Body of pancreas (tissue), 4 donors: Measurements from ENCODE around the gene CTNND2. TPM values are rescaled to one million over a fixed set of nuclear protein-coding genes. Genes with fewer than 3 reads are reported as not detected.

ENCODE experiments used
- ATAC-seq: fragments of 150-250 bp; one replicate; pipeline ENCODE4 v1.9.1; 2016
- DNase-seq, 4 donors: peaks; one replicate each; pipeline ENCODE4 v3.0.0-alpha.2; 2019
- H3K27ac ChIP-seq, 4 donors: fragments of 200-600 bp; sonication (generic); 1 replicate in 3 of 4; 2 replicates in 1 of 4; pipeline versions ENCODE4 v1.5.1 to v1.6.1; 2016 to 2019; ENCODE audit warnings: mild to moderate bottlenecking in 1 of 4, mixed read lengths in 1 of 4, moderate library complexity in 1 of 4
- H3K27me3 ChIP-seq, 2 donors: fragments of 200-600 bp; sonication (generic); one replicate each; pipeline ENCODE4 v1.6.0; 2016; ENCODE audit warnings: mild to moderate bottlenecking in 1 of 2
- H3K36me3 ChIP-seq, 2 donors: fragments of 200-600 bp; sonication (generic); replicated peaks in 1 of 2; 2 replicates each; pipeline ENCODE4 v1.5.1; 2016; ENCODE audit warnings: low read depth in 2 of 2; ENCODE audit not compliant: insufficient read depth in 1 of 2
- H3K4me1 ChIP-seq: fragments of 200-600 bp; sonication (generic); one replicate; pipeline ENCODE4 v1.6.0; 2016
- H3K4me3 ChIP-seq, 2 donors: fragments of 200-600 bp; sonication (generic); 1 replicate in 1 of 2; 2 replicates in 1 of 2; pipeline ENCODE4 v1.5.1; 2016 to 2019
- H3K9me3 ChIP-seq, 3 donors: fragments of 200-600 bp; sonication (generic); 1 replicate in 2 of 3; 2 replicates in 1 of 3; pipeline ENCODE4 v1.5.1; 2016
- CTCF ChIP-seq, 7 experiments: fragments of 450-650 bp in 4 of 7; fragments of 200-600 bp in 3 of 7; sonication (generic) in 3 of 7; IDR thresholded peaks; one replicate each; pipeline ENCODE4 v1.5.1; 2016 to 2019; ENCODE audit warnings: antibody characterized with exemption in 7 of 7
- POLR2A ChIP-seq, 3 donors: fragments of 450-650 bp; IDR thresholded peaks; one replicate each; pipeline ENCODE4 v1.6.1; 2016; ENCODE audit warnings: antibody characterized with exemption in 3 of 3, mild to moderate bottlenecking in 2 of 3
- WGBS, 2 donors: methylation state at CpG; one replicate each; pipeline ENCODE4 v1.1.5; 2017; 5-methylcytosine and 5-hydroxymethylcytosine counted together
- intact Hi-C: fragments of 100-400 bp; cut with DNase I; formaldehyde crosslinking; loops from one replicate; pipeline ENCODE4 v1.15.1; 2023
- total RNA-seq, 2 donors: library from RNA; depleted of rRNA; stranded (reverse); fragments of >200 nt; gene quantifications; one replicate each; pipeline ENCODE4 v1.1.0, GENCODE V29; 2016

CTNND2 gene
- total RNA-seq, 2 donors from 2014 or later, result 21.0 to 82.4 TPM

- intact Hi-C loops, result no loop called here
- no peaks in the 10 kb centered on the region for H3K9me3 ChIP-seq
- ATAC-seq (no peak), DNase-seq (no peak)
- H3K4me1 ChIP-seq, result peaks cover 12% of the 10 kb centered on the region
- H3K36me3 ChIP-seq, result no peaks in the 10 kb centered on the region
- H3K27me3 ChIP-seq, result no peaks in the 10 kb centered on the region
- no peak overlapping the region for H3K4me3 ChIP-seq
- TF ChIP-seq CTCF (IDR thresholded peaks at IDR 0.05) (no peak), POLR2A (IDR thresholded peaks at IDR 0.05) (no peak)
- no peak overlapping the region for H3K27ac ChIP-seq
- WGBS, 2 donors, result 80% methylated on average over 11 of the region's 11 CpGs
These were observed 389.4 kb downstream of the CTNND2 start for GRCh38 chr5:11514705-11515432.

GRCh38 chr5:11511878-11512277, 392.4 kb downstream of the CTNND2 start:
- intact Hi-C loops, result no loop called here

GRCh38 chr5:11510889-11511288, 393.4 kb downstream of the CTNND2 start:
- H3K27ac ChIP-seq, result peak overlapping the region in 1 of 4 donors; percentile 9
- H3K27me3 ChIP-seq, result no peaks in the 10 kb centered on the region
- H3K36me3 ChIP-seq, result no peaks in the 10 kb centered on the region
- no peak overlapping the region for H3K4me3 ChIP-seq
- ATAC-seq, result no peak
- 97 to 100% methylated on average over 1 of the region's 1 CpG for WGBS, 2 donors
- TF ChIP-seq CTCF (IDR thresholded peaks at IDR 0.05), result no peak
- no peak for TF ChIP-seq POLR2A (IDR thresholded peaks at IDR 0.05)
- intact Hi-C loops, result no loop called here
- DNase-seq, result no peak
- no peaks in the 10 kb centered on the region for H3K9me3 ChIP-seq
- peaks cover 16% of the 10 kb centered on the region for H3K4me1 ChIP-seq

More at GRCh38 chr5:11511878-11512277, 392.4 kb downstream of the CTNND2 start:
- no peaks in the 10 kb centered on the region for H3K9me3 ChIP-seq
- peak; percentile 75 for ATAC-seq
- TF ChIP-seq CTCF (IDR thresholded peaks at IDR 0.05) (no peak), POLR2A (IDR thresholded peaks at IDR 0.05) (no peak)
- peak overlapping the region in 2 of 4 donors; percentile 38 to 47 for H3K27ac ChIP-seq
- no peak overlapping the region for H3K4me3 ChIP-seq
- H3K27me3 ChIP-seq, result no peaks in the 10 kb centered on the region
- DNase-seq, result no peak
- no peaks in the 10 kb centered on the region for H3K36me3 ChIP-seq
- peaks cover 16% of the 10 kb centered on the region for H3K4me1 ChIP-seq
- WGBS, 2 donors, result 40 to 54% methylated on average over 2 of the region's 2 CpGs

- H3K36me3 ChIP-seq, result no peaks in the 10 kb centered on the region
- H3K27ac ChIP-seq, result peak overlapping the region in 1 of 4 donors; percentile 30
- intact Hi-C loops, result no loop called here
- no peaks in the 10 kb centered on the region for H3K9me3 ChIP-seq
- DNase-seq, result no peak
- no peak overlapping the region for H3K4me3 ChIP-seq
- TF ChIP-seq POLR2A (IDR thresholded peaks at IDR 0.05) (no peak), CTCF (IDR thresholded peaks at IDR 0.05) (no peak)
- no peaks in the 10 kb centered on the region for H3K27me3 ChIP-seq
- 45 to 56% methylated on average over 7 of the region's 7 CpGs for WGBS, 2 donors
- peaks cover 18% of the 10 kb centered on the region for H3K4me1 ChIP-seq
- ATAC-seq, result no peak
These were observed 394.5 kb downstream of the CTNND2 start for GRCh38 chr5:11509793-11510192.
